Subcutaneous abdominal adipose tissue (tissue), 5 donors: ENCODE data around the gene RPF1.

ENCODE experiments used
- H3K27ac ChIP-seq: one replicate; pipeline ENCODE4 v1.7.0; 2013; ENCODE audit warnings: low read depth, mild to moderate bottlenecking, inconsistent platforms, low read length, moderate library complexity
- H3K27me3 ChIP-seq, 5 donors: one replicate each; pipeline ENCODE4 v1.7.0; 2013; ENCODE audit warnings: low read length in 5 of 5, inconsistent platforms in 1 of 5; ENCODE audit not compliant: control insufficient read depth in 5 of 5, insufficient read depth in 4 of 5
- H3K36me3 ChIP-seq, 5 donors: one replicate each; pipeline ENCODE4 v1.7.0; 2013; ENCODE audit warnings: low read length in 5 of 5; ENCODE audit not compliant: control insufficient read depth in 5 of 5, insufficient read depth in 5 of 5
- H3K4me1 ChIP-seq, 5 donors: one replicate each; pipeline ENCODE4 v1.7.0; 2013; ENCODE audit warnings: low read length in 5 of 5, mild to moderate bottlenecking in 3 of 5, moderate library complexity in 1 of 5; ENCODE audit not compliant: control insufficient read depth in 5 of 5, insufficient read depth in 5 of 5
- H3K4me3 ChIP-seq, 5 donors: one replicate each; pipeline ENCODE4 v1.7.0; 2013; ENCODE audit warnings: low read length in 5 of 5, low read depth in 1 of 5
- H3K9ac ChIP-seq, 5 donors: one replicate each; pipeline ENCODE4 v1.7.0; 2013; ENCODE audit warnings: low read length in 5 of 5, mild to moderate bottlenecking in 4 of 5, moderate library complexity in 3 of 5
- H3K9me3 ChIP-seq, 5 donors: one replicate each; pipeline ENCODE4 v1.7.0; 2013; ENCODE audit warnings: low read length in 5 of 5; ENCODE audit not compliant: control insufficient read depth in 5 of 5
- donor health status: healthy.
- donor health status: healthy.
- donor health status: healthy.
- donor health status: healthy.
- donor health status: healthy.

Gene RPF1

DNA sequence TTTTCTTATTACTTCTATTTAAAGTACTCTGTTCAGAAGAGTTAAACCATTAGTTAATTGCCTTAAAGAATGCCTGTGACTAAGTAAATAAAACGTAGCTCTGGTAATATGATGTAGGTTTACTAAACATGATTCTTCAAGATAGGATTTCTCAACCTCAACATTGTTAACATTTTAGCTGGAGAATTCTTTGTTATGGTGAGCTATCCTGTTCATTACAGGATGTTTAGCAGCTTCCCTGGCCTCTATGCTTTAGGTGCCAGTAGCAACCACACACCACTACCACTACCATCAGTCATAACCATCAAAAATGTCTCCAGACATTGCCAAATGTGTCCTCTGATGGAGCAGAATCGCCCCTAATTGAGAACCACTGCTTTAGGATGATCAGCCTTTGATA is 10.7 kb downstream of the RPF1 start:
- Histone ChIP-seq H3K4me3 (no peak overlapping the region), H3K27me3 (no peaks in the 10 kb centered on the region), H3K9me3 (no peaks in the 10 kb centered on the region), H3K36me3 (peaks cover 27 to 51% (median 35%) of the 10 kb centered on the region in 5 donors), H3K4me1 (no peaks in the 10 kb centered on the region), H3K27ac (no peak overlapping the region), H3K9ac (no peak overlapping the region)

DNA sequence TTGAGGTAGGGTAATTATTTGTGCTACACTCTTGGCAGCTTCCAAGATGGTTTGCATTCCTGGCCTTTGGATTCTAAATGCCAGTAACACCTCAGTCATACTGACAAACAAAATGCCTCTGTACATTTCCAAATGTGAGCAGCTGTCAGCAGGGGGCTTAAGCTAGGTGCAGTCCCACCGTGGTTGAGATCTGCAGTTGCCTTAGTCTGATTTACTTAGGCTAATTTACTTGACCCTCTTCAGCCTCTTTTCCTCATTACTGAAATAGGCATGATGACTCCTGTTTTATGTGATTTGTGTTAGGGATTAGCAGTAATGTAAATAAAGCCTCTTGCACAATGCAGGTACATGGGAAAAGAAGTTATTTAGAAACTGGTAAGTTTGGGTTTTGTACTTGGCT is 13.7 kb downstream of the RPF1 start:
- Histone ChIP-seq H3K4me1 (no peaks in the 10 kb centered on the region), H3K36me3 (peaks cover 48 to 70% (median 57%) of the 10 kb centered on the region in 5 donors), H3K27me3 (no peaks in the 10 kb centered on the region), H3K9me3 (no peaks in the 10 kb centered on the region), H3K4me3 (no peak overlapping the region), H3K27ac (no peak overlapping the region), H3K9ac (no peak overlapping the region)

DNA sequence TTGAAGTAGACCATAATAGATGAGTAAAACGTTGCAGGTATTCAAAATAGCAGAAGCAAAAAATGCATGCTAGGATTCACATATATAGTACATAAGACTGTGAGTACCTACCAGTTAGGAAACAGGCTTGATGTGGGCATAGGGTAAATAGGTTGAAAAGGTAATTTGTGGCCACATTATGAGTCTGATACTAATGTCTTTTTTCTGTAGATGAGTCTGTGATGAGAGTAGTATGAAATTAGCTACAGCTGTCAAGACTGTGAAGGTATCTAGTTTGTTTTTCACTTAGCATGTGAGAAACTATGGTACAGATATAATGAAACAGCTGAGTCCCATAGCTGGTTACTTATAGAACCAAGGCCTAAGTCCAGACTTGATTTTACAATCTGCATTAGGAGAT is 14.7 kb downstream of the RPF1 start:
- Histone ChIP-seq H3K9me3 (no peaks in the 10 kb centered on the region), H3K27ac (no peak overlapping the region), H3K4me3 (no peak overlapping the region), H3K4me1 (no peaks in the 10 kb centered on the region), H3K27me3 (no peaks in the 10 kb centered on the region), H3K9ac (no peak overlapping the region), H3K36me3 (peaks cover 57 to 80% (median 66%) of the 10 kb centered on the region in 5 donors)

DNA sequence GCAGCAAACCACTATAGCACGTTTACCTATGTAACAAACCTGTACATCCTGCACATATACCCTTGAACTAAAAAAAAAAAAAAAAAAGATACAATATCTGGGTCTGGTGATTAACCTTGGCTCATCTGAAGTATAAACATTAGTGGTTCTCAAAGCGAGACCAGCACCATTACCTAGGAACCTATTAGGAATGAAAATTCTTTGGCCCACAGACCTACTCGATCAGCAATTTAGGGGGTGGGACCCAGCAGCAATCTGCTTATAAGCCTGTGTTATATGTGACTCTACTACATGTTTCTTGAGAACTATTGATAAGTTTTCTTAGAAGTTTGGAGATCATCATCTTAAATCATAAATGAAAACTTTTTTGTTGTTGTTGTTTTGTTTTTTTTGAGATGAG is 17.4 kb downstream of the RPF1 start:
- Histone ChIP-seq H3K27ac (no peak overlapping the region), H3K36me3 (peaks cover 50 to 72% (median 63%) of the 10 kb centered on the region in 5 donors), H3K9me3 (no peaks in the 10 kb centered on the region), H3K4me3 (no peak overlapping the region), H3K9ac (no peak overlapping the region), H3K27me3 (no peaks in the 10 kb centered on the region), H3K4me1 (peaks cover 0 to 6% (median 0%) of the 10 kb centered on the region in 5 donors)

DNA sequence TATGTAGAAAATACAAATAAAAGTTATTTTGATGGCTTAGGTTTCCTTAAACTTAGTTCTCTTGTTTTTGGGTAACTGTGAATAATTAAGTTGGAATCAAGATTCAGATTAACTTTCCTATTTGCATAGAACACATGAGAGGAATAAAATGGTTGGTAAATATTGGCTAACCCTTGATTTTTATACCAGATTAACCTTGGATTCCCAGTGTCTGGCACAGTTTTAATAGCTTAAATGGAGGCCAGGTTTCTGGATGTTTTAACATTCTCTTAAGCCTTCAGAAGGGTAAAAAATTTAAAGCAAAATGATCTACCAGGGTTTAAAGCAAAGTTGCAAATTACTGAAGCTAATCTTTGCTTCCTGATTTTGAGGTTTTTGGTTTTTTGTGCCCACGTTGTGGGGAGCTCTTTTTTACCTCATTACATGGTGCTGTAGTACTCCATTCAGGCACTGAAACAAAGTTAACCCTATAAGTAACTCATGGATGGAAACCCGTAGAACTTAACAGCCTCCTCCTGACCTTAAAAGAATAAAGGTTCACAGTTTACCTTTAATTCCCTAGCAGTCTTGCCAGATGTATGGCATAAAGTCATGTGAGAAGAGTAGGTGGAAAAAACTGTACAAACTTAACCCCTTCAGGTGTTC is 18.7 kb downstream of the RPF1 start:
- Histone ChIP-seq H3K27me3 (no peaks in the 10 kb centered on the region), H3K4me1 (peaks cover 0 to 9% (median 4%) of the 10 kb centered on the region in 5 donors), H3K4me3 (no peak overlapping the region), H3K9ac (no peak overlapping the region), H3K27ac (no peak overlapping the region), H3K9me3 (no peaks in the 10 kb centered on the region), H3K36me3 (peaks cover 45 to 61% (median 55%) of the 10 kb centered on the region in 5 donors)

DNA sequence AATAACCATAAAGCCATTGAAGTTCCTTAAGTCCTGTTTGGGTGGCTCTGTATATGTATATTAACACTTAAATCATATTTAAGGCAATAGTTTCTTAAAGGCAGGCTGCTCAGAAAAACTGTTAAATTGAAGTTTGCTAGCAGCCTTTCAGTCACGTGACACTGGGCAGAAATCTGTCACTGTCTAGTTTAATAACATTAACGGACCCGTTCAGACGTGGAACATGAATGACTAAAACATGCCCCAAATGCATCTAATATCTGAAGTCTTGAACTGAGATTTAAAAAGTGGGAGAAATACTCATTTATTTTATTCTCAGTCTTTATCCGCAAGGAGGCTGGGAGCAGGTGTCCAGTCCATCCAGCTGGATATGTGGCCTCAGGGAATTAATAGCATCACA is 23.9 kb downstream of the RPF1 start:
- Histone ChIP-seq H3K27ac (no peak overlapping the region), H3K27me3 (no peaks in the 10 kb centered on the region), H3K36me3 (peaks cover 9 to 19% (median 14%) of the 10 kb centered on the region in 5 donors), H3K4me3 (peak overlapping the region in 1 of 5 donors; percentile 12), H3K9ac (no peak overlapping the region), H3K9me3 (no peaks in the 10 kb centered on the region), H3K4me1 (peaks cover 0 to 40% (median 31%) of the 10 kb centered on the region in 5 donors)

DNA sequence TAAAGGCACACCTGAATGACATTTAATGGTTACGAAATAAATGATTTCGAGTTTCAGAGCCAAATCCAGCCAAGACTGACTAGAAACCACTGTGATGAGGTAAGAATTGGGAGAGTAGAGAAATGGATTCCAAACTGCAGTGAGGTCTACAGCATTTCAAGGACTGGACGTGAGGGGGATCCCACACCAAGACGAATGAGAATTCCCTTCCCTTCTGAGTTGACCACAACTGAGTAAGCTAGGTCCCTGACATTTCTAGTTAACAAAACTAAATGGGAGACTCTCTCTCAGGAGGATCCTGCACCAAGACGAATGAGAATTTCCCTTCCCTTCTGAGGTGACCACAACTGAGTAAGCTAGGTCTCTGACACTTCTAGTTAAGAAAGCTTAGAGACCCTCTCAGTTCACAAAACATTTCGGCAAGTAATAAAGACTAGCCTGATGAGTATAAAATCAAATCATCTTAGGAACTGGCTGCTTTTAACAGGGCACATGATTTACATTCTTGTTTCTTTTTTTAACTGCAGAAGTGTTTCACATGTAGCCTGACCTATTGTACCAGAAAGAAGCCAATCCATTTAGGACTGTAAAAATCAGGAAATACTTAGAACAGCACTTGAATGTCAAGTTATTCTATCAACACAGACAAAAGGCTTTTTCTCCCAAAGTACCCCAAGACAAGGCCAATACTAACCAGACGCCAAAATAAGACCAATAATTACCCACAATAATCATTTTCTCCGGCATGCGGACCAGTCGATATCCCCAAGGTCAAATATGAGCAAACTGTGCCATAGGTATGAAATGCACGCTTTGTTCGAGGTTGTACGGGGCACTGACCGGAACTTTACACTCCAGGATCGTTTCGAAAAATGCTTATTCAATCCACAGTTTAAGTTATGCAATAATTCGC is 25.8 kb downstream of the RPF1 start:
- Histone ChIP-seq H3K9ac (peak overlapping the region; percentile 73 to 97 (median 92)), H3K4me1 (peaks cover 0 to 40% (median 31%) of the 10 kb centered on the region in 5 donors), H3K27ac (peak overlapping the region; percentile 88), H3K4me3 (peak overlapping the region; percentile 78 to 94 (median 83)), H3K36me3 (peaks cover 4 to 10% (median 6%) of the 10 kb centered on the region in 5 donors), H3K9me3 (no peaks in the 10 kb centered on the region), H3K27me3 (no peaks in the 10 kb centered on the region)

DNA sequence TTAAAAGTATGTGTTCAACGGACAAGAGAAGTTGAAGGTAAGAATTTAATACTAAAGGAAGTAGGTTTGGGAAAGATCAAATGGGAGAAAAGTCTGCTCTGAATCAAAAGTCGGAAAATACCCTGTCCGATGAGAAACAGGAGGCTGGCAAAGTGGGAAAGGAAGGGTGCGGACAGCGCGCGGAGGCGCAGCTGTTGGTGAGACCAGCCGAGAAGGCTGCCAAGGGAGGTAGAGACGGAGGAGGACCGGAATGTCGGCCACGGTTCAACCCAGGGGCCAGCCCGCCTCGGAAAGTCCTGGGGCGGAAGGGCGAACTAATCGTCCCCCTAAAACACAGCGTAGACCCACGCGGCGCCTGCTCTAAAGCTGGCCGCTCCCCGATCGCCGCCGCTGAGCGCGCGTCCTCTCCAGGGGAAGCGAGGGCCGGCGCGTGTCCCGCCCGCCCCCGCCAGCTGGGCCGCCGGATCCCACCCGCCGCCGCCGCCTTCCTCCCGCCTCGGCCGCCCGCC is 26.5 kb downstream of the RPF1 start:
- Histone ChIP-seq H3K27me3 (no peaks in the 10 kb centered on the region), H3K9me3 (no peaks in the 10 kb centered on the region), H3K4me3 (peak overlapping the region; percentile 78 to 94 (median 83)), H3K36me3 (peaks cover 0 to 3% (median 2%) of the 10 kb centered on the region in 5 donors), H3K4me1 (peaks cover 0 to 40% (median 31%) of the 10 kb centered on the region in 5 donors), H3K27ac (peak overlapping the region; percentile 88), H3K9ac (peak overlapping the region; percentile 73 to 97 (median 92))

DNA sequence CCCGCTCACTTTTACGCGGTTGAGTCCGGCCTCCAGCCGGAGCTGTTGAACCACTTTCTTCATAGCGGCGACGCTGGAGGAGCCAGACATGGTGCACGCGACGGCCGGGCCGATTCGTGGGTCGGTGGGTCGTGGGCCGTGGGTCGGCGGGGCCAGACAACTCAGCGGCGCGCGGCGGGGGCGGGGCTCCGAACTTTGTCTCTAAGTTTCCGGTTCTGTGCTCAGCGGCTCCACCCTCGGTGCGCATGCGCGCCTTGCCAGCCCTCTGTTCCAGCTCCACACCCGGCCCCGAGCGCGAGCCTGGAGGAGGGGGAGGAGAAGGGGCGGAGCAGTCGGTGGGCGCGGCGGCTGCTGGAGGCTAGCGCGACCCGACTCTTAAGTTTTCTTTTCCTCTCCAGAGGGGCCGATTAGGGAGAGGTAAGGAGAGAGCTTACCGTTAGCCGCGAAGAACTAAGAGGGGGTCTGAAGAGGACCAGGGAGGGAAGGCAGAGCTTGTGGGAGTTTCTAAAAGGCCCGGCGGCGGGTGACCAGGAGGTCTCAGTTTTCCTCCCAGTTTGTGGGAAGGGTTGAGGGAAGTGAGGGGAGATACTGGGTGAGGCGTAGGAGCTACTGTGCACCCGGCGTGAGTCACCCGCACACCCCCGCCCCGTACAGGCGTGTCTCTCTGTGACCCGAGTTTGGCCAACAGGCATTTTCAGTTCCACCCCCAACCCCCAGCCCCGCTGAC is 27.1 kb downstream of the RPF1 start, which contains the start of the genes GNG5 and SPATA1:
TSS of gene GNG5 (minus strand) at position 580 of the 727 bp plus-strand sequence. CDS start at position 90, 490 bp downstream.
TSS of gene SPATA1 (plus strand) at position 385 of the 727 bp plus-strand sequence. CDS start 9,974 bp downstream, outside the sequence.
- H3K27ac ChIP-seq, result peak within 1 kb of the TSS; percentile 88
- H3K9ac ChIP-seq, result peak within 1 kb of the TSS; percentile 73 to 97 (median 92)
- peaks cover 0 to 38% (median 31%) of the 10 kb centered on the region in 5 donors for H3K4me1 ChIP-seq
- H3K36me3 ChIP-seq, result peaks cover 0 to 2% (median under 1%) of the 10 kb centered on the region in 5 donors
- H3K9me3 ChIP-seq, result peaks cover 0 to 2% (median 0%) of the 10 kb centered on the region in 5 donors
- no peaks in the 10 kb centered on the region for H3K27me3 ChIP-seq
- peak within 1 kb of the TSS; percentile 78 to 94 (median 83) for H3K4me3 ChIP-seq
